HG02970 (cell line): ENCODE data around the gene C1orf210.

Experiments
- ATAC-seq: cut with Tn5 transposase; IDR thresholded peaks from one replicate; pipeline ENCODE4 v1.9.1; 2021; ENCODE audit warnings: mild to moderate bottlenecking, moderate library complexity, moderate number of reproducible peaks; ENCODE audit not compliant: unreplicated experiment, low FRiP score

The C1orf210 gene

DNA sequence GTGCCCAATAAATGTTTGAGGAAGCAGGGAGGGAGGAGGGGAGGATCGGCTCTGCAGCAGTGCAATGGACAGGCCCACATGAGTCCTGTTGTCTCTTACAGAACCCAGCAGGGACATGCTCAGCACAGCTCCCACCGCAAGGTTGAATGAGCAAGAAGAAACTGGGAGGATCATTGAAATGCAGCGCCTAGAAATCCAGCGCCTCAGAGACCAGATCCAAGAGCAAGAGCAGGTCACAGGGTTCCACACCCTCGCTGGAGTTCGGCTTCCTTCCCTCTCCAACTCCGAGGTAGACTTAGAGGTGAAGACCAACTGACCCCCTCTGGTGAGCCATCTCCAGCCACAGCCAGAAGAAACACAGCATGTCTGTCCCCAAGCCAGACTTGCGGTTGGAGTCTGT, 31.5 kb downstream of the C1orf210 start:
- no peak for ATAC-seq

DNA sequence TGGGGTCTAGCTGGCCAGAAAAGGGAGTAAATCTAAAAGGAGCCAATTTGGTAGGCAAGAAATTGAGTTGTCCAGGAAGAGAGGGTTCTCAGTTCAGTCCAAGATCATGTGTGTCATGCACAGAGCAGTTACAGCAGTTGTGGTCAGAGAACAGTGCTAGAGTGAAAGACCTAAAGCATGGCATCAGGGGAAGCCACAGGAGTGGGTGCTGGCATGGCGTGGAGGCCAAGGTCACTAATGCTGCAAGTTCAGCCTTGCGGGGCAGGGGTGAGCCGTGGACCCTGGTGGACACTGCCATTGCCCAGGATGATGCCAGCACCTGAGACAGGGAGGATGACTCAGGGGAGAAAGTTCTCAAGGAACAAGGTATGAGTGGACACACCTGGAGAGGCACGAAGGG, 32.2 kb downstream of the C1orf210 start:
- ATAC-seq, result no peak

DNA sequence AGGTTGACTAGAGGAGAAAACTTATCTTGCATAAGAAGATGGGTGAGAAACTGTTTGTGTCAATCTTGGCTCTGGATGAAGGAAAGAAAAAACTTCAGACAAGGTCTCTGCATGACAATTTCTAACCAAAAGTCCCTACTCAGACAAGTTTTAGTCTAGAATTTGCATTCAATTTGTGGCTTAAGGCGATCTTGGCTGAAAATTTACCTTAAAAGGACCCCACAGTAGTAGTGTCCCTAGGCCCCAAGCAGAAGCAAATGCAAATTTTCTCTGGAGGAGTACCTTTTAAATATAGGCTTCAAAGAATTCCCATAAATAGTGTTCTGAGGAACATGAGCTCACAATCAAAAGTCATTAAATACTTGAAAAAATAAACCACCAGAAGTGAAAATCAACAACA, 33.2 kb downstream of the C1orf210 start:
- ATAC-seq, result no peak

DNA sequence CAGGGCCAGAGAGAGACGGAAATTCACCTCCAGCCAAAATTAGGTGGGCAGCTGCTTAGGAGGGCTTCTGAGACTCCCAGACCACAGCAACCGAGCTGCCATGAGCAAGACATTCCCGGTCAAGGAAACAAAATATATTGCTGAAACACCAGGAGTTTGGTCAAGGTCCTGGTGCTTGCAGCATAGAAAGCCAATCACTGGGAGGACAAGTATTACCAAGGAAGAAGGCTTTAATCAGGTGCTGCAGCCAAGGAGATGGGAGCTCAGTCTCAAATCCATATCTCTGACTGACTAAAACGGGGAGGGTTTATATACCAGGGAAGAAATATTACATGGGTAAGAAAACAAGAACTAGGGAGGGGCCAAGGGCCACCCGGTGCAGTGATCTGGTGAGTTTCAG, 34.4 kb downstream of the C1orf210 start:
- ATAC-seq, result no peak

DNA sequence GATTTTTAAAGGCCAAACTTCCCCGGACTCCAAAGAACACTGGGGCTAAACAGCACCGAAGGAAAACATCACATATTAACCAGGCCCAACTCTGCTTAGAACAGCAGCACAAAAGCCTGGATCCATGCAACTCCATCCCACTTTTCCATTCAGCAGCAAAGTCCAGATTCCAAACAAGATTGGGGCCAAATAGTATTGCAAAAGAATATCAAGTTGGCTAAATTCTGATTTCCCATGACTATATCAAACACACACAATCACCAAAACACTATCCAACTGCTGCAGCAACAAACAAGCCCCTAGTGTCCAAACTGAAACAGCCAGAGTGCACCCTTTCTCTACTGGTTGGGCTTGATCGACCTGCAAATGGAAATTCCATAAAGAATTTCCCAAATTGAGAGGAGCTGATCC, 35.0 kb downstream of the C1orf210 start:
- ATAC-seq, result no peak

GRCh38 chr1:43247256-43247921, 38.0 kb downstream of the C1orf210 start:
- ATAC-seq, result no peak

DNA sequence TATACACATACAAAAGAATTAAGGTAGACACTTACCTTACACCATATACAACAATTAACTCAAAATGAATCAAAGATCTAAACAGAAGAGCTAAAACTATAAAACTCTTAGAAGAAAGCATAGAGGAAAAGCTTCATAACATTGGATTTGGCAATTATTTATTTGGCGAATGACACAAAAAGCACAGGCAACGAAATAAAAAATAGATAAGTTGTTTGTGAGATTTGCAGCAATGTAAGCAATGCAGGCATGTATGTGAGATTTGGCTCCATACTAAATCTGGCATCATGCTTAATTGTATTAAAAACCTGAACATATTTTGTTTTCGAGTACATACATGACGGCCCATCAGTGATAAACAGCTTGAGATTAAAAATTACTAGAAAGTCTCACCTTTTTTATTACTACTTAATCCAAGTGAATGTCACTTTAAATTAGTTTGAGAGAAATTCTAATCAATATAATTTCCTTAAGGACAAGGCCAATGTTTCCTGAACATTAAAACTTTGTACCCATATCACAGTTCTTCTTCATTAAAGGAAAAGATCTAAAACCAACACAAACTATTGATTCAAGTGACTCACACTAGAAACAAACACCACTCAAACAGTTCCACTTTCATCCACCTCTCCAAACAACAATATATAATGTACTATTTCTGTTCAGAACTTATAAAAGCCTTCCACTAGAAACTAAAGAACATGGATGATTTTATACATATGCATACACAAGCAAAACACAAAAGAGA, 38.7 kb downstream of the C1orf210 start:
- no peak for ATAC-seq

DNA sequence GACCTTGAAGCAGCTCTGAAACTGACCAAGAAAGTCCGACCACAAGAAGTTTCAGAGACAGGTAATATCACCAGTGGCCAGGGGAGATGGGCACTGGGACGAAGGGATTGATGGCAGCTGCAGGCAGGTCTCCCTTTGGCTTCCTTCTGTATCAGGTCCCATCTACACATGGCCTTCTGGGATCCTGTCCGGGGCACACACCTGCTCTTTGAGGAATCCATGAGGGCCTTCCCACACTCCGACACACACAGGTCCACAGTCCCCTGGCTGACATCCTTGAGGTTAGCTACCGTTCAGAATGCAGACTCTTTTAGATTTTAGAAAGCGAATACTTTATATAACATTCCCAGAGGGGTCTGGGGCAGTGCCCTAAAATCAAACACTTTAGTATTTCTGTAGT, 42.1 kb downstream of the C1orf210 start:
- ATAC-seq, result no peak

DNA sequence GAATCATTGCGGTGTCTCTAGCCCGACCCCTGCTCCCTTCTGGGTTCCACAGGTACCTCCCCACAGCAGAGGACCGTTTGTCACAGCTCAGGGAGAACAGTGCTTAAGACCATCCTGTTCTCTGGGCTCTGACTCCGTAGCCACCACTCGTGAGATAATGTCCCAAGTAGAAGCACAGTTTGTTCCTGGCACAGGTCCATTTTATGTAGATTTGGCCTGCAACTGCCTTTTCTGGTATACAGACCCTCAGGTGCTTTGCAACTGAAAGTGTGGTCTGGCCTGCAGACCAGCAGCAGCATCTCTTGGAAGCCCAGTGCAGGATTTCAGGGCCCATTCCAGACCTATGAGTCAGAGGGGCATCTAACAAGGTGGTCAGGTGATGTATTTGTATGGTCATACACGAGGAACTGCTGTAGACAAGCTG, 44.0 kb downstream of the C1orf210 start:
- ATAC-seq, result no peak

GRCh38 chr1:43239484-43239883, 45.9 kb downstream of the C1orf210 start:
- no peak for ATAC-seq

DNA sequence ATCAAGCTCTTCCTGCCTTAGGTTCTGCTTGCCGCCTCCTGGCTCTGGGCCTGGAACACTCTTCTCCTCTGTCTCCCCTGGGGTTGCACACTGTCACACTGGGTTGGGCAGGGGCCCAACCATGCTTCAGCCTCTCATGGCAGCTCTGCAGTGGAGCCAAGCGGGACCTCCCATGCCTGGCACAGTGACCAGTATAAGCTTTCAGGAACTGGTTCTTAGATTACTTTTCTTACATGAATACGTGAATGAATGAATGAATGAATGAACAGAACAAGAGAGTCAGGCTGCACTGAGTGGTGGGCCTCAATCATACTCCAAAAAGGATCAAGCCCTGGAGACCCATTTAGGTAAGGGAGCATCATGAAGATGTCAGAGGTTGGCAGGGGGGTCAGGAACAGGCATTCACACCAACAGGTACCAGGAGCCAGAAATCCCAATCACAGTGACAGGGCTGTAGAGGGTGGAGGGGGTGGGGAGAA, 46.4 kb downstream of the C1orf210 start:
- no peak for ATAC-seq

DNA sequence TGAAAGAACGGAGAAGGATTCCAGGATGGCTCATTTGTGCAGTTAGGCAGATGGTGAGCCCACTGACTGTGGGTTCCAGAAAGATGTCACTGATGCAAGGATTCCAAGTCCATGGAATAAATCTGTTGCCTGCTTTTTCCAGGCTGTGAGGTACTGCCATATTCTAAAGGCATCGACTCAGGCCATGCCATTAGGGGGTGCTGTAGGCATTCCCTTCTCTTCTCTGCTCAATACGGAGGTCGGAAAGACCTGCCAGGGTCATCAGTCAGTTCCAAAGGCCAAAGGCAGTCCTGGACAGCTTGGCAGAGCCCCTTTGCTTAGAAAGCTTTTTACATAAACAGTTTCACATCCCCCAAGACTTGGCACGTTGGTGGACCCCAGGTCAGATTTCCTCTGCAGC, 47.3 kb downstream of the C1orf210 start:
- ATAC-seq, result no peak

DNA sequence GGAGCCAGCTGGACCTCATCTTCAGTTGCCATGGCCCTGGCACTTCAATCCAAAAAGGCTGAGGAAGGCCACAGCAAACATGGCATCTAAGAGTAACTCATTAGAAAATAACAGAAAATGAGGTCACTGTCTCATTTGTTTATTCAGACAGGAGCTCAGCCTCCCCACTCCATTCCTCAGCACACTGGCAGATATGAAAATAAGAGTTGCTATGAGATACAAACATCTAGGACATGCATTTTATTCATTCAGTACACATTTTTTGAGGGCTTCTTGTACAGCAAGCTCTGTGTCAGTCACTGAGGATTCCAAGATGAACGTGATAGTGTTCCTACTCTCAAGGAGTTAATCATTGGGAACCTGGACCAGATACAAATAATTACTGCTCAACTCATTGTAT, 48.3 kb downstream of the C1orf210 start:
- ATAC-seq, result no peak

DNA sequence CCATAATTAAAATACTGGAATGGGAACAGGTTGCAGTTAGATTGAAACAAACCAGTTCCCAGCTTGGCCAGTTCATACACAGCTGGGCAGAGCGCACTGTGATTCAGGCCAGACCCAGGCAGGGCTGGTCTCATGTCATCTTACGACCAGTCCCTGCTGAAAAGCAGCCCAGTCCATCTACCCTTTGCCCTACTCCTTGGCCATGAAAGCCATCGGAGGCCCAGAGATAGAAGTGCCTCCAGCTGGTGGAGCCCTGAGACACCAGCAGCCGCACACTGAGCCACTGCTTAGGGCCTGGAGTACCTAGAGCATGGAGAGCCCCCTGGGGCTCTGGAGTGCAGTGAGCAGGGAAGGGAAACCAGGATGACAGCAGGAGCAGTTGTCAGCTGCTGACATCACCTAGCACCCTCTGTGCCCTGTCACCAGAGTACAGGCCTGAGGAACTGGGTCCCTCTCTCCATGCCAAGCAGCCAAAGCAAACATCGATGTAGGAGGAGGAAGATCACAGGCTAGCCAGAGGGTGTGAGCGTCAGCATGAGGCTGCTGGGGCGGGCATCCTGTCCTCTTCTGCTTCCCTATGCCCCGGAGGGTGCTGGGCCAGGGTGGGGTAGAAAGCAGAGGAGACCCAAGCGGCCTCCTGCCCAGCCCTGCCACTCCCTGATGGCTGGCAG, 49.8 kb downstream of the C1orf210 start:
- ATAC-seq, result no peak

GRCh38 chr1:43235040-43235439, 50.3 kb downstream of the C1orf210 start:
- no peak for ATAC-seq

DNA sequence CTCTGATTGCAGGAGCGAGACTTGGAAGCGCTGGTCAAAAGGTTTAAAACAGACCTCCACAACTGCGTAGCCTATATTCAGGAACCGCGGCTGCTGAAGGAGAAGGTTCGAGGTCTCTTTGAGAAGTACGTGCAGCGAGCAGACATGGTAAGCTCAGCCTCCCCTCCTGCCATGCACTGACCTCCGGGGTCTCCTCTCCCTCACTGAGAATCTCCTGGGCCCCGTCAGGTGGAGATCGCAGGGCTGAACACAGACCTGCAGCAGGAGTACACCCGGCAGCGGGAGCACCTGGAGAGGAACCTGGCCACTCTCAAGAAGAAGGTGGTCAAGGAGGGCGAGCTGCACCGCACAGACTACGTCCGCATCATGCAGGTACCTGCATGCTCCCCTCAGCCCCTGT, 51.1 kb downstream of the C1orf210 start:
- no peak for ATAC-seq

GRCh38 chr1:43233631-43234030, 51.8 kb downstream of the C1orf210 start:
- ATAC-seq, result no peak

- no peak for ATAC-seq
Measured at GRCh38 chr1:43232482-43232881, 52.9 kb downstream of the C1orf210 start.

- ATAC-seq, result no peak
Measured at GRCh38 chr1:43232074-43232473, 53.3 kb downstream of the C1orf210 start.
